Measurements from ENCODE around the gene NDC80.
"Not testable (repeated sequence)": the region's sequence is repeated elsewhere in the genome, so short reads cannot be mapped to it uniquely, and the experiment has no call there.

NDC80 gene

DNA sequence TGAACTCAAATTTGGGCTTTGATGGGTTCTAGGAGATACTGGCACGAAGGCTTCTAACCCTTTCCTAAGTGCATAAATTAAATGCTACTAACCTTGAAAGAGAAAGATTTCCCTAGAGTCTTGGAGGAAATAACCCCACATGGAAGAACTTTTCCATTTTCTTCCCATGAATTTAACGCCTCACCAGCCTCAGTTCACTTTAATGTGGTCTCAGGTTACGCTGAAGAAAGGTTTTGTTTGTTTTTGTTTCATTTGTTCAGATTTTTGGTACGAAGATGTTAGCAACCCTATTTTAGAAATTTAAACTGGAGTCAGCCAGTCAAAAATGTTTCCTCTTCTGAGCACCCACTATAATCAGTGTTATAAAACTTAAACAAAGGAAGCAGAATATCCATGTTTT, 30.8 kb upstream of the NDC80 start:
- Histone ChIP-seq H4K20me1 (ENCODE audit: insufficient read depth, low read length) (no peaks in the 10 kb centered on the region), H3K9me2 (replicated peaks; ENCODE audit: insufficient read depth, low read length) (no peaks in the 10 kb centered on the region), H3K4me1 (ENCODE audit: low read length) (no peaks in the 10 kb centered on the region), H3K4me3 (ENCODE audit: low read length) (no peak overlapping the region), H2AFZ (ENCODE audit: low read length) (no peak overlapping the region), H3F3A (ENCODE audit: insufficient read depth, low read length) (no peaks in the 10 kb centered on the region), H3K4me2 (ENCODE audit: low read depth, low read length) (no peak overlapping the region), H3K27me3 (replicated peaks; ENCODE audit: insufficient read depth, low read length) (no peaks in the 10 kb centered on the region), H3K36me3 (replicated peaks; ENCODE audit: insufficient read depth, low read length) (no peaks in the 10 kb centered on the region; the same call in 1 of the 2 replicates), H3K9me3 (replicated peaks; ENCODE audit: insufficient read depth, low read length) (no peaks in the 10 kb centered on the region), H3K9ac (ENCODE audit: low read length) (no peak overlapping the region), H3K27ac (ENCODE audit: low read length) (no peak overlapping the region), H3K79me2 (ENCODE audit: low read length) (no peaks in the 10 kb centered on the region)
- TF ChIP-seq EZH2 (optimal IDR thresholded peaks at IDR 0.05; ENCODE audit: low read depth, low read length), result no peak
- TF ChIP-seq CTCF (IDR thresholded peaks at IDR 0.05; ENCODE audit: low read length), result no peak
- TF ChIP-seq EZH2phosphoT487 (IDR thresholded peaks at IDR 0.05; ENCODE audit: low read length), result no peak
- DNase-seq, result no peak

- not testable (repeated sequence) for H3K79me2 ChIP-seq (ENCODE audit: low read length); H3K4me1 ChIP-seq (ENCODE audit: low read length); H4K20me1 ChIP-seq (ENCODE audit: insufficient read depth, low read length); H3K4me2 ChIP-seq (ENCODE audit: low read depth, low read length); H2AFZ ChIP-seq (ENCODE audit: low read length); H3K36me3 ChIP-seq (replicated peaks; ENCODE audit: insufficient read depth, low read length); H3K9ac ChIP-seq (ENCODE audit: low read length); H3K4me3 ChIP-seq (ENCODE audit: low read length); H3K27ac ChIP-seq (ENCODE audit: low read length); H3K9me3 ChIP-seq (replicated peaks; ENCODE audit: insufficient read depth, low read length); H3K27me3 ChIP-seq (replicated peaks; ENCODE audit: insufficient read depth, low read length); H3F3A ChIP-seq (ENCODE audit: insufficient read depth, low read length); H3K9me2 ChIP-seq (replicated peaks; ENCODE audit: insufficient read depth, low read length)
- peak; percentile 39 for TF ChIP-seq CTCF (IDR thresholded peaks at IDR 0.05; ENCODE audit: low read length)
- DNase-seq, result peak; percentile 42
These were observed 29.3 kb upstream of the NDC80 start for GRCh38 chr18:2541925-2542563.

DNA sequence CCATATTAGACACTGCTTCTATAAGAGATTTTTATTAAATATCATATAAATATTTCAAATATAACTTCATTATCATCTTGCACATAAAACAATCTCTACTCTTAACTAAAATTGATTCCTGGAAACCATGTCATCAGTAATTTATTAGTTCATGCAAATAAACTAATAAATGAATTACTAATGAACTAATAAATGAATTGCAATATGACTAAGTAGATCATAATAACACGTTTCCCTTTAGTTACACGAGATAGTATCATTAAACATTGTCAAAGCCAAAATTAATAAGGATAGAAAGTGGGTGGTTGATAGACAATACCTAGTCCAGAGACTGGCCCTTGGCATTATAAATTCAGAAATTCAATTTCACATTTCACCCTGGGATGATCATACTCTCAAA, 26.2 kb upstream of the NDC80 start:
- Histone ChIP-seq H2AFZ (ENCODE audit: low read length) (no peak overlapping the region), H3K27me3 (replicated peaks; ENCODE audit: insufficient read depth, low read length) (no peaks in the 10 kb centered on the region), H3K36me3 (replicated peaks; ENCODE audit: insufficient read depth, low read length) (no peaks in the 10 kb centered on the region), H4K20me1 (ENCODE audit: insufficient read depth, low read length) (no peaks in the 10 kb centered on the region), H3K9ac (ENCODE audit: low read length) (no peak overlapping the region), H3K4me1 (ENCODE audit: low read length) (no peaks in the 10 kb centered on the region), H3K9me3 (replicated peaks; ENCODE audit: insufficient read depth, low read length) (no peaks in the 10 kb centered on the region), H3K27ac (ENCODE audit: low read length) (no peak overlapping the region), H3K79me2 (ENCODE audit: low read length) (no peaks in the 10 kb centered on the region), H3K4me3 (ENCODE audit: low read length) (no peak overlapping the region), H3F3A (ENCODE audit: insufficient read depth, low read length) (no peaks in the 10 kb centered on the region), H3K9me2 (replicated peaks; ENCODE audit: insufficient read depth, low read length) (no peaks in the 10 kb centered on the region), H3K4me2 (ENCODE audit: low read depth, low read length) (no peak overlapping the region)
- TF ChIP-seq EZH2phosphoT487 (IDR thresholded peaks at IDR 0.05; ENCODE audit: low read length), result no peak
- TF ChIP-seq EZH2 (optimal IDR thresholded peaks at IDR 0.05; ENCODE audit: low read depth, low read length), result no peak
- no peak for TF ChIP-seq CTCF (IDR thresholded peaks at IDR 0.05; ENCODE audit: low read length)
- DNase-seq, result no peak
